Activated CD4-positive, alpha-beta T cell treated with anti-CD3 and anti-CD28 coated beads, Interleukin-2, amount 50 U/mL, for 24 hours (primary cell): Measurements from ENCODE around the gene TBC1D22A.
"Not testable (repeated sequence)": the region's sequence is repeated elsewhere in the genome, so short reads cannot be mapped to it uniquely, and the experiment has no call there.

ENCODE experiments used
- DNase-seq, 2 donors: peaks; one replicate each; pipeline ENCODE4 v3.0.0-alpha.2; 2020; ENCODE audit warnings: low read depth in 1 of 2, low spot score in 1 of 2

TBC1D22A gene

DNA sequence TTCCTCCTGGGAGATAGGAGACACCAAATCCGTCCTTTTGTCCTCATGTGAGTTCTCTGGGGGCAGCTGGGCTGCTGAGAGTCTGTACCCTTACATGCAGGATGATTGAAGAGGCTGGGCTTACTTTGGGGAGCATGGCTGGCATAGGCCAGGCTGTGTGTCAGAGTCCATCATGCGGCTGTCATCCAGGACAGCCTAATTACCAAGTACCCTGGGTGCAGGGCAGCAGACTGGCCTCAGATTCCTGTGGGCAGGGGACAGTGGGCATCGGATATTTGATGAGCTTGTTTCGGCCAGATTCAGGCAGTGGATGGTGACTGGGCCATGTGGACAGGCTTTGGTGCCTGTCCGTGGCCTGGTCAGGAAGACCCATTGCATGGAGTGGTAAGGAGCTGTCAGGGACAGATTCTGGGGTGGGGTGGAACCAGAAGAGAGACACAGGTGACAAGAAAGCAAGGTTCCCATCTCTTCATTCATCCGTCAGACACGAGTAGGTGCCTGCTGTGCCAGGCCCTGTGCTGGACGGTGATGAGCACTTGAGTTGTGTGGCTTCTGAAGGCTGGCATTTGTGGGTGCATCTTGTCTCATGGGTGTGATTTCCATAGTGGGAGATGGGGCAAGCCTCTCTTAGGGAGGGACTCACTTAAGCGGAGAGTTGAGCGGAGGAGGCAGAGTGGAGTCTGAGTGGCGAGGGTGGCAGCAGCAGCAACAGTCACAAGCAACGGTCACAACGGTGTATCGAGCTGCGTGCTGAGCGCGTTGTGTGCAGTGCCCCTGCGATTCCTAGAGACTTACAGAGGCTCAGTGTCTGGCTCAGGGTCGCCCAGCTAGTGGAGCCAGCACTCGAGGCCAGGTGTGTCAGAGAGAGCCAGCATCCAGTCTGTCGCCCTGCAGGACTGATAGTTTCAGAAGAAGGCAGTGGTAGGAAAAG lies 48.7 kb downstream of the TBC1D22A start:
- DNase-seq = no peak

DNA sequence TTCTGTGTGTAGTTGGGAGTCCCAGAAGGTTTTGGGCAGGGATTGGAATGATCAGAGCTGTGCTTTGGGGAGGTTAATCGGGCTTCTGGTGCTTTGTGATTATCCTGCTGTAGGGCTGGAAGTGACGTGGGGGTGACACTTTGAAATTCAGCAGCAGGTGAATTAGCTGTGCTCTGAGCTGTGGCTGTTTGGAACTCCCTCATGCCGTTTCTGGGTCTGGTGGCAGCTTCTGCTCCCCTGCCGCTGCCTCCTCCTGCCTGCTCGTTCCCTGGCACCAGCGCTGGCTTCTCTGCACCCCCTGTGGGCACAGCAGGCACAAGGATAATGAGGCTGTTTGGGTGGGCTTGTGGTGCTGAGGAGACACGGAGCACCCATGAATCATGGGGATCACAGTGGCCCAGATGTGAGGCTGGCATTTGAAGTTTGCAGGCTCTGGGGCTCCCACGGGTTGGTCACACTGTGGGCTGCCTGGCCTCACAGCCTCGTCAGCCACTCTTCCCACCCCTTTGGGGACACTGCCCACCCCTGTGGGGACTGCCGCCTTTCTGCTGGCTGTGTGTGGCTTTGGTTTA lies 49.7 kb downstream of the TBC1D22A start:
- no peak for DNase-seq

DNA sequence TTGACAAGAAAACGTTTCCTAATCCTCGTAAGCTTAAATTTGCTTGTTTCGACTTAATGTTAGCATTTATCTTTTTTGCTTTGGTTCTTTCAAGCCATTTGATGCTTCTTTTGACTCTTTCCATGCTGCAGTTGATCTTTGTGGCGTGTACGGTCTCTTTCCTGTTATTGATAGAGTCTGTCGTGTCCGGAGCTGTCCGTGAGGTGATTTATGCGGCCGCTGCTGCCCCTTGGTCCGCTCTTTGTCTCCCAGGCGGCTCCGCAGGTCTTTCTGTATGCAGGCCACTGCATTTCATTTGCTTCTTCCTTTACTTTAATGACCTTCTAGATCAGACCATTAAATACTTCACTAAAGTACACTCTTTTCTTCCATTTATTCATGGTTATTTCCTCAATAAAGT lies 50.3 kb downstream of the TBC1D22A start:
- DNase-seq = no peak

DNA sequence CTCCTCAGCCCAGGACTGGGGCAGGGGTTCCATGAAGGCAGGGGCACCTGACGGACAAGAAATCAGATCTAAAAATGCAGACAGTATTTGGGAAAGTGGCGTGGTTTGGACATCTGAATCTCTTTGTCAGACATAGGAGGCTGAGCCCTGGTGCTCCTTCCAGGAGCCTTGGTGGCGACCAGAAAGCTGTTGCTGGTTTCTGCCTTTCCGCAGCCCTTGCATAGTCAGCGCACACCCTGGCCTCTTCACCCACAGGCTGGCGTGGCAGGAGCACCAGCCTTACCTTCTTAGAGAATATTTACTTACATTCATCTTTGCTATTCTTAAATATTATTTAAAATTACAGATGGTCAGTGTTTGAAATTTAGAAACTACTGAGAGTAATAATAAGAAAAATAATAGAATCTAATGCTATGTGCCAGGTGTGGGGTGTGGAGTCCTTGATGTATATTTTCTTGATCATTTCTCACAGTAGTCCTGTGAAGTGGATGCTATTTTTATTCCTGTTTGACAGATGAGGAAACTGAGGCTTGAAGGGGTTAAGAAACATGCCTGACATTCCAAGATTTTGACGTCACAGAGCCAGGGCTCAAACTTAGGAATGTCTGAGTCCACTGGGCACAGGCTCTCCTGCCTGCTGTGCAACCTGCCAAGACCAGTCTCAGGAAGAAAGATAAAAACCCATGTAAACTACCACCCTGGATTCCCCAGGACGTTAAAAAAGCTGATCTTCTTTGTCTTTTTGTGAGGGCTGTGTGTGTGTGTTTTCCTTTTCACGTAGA lies 51.6 kb downstream of the TBC1D22A start:
- no peak for DNase-seq

DNA sequence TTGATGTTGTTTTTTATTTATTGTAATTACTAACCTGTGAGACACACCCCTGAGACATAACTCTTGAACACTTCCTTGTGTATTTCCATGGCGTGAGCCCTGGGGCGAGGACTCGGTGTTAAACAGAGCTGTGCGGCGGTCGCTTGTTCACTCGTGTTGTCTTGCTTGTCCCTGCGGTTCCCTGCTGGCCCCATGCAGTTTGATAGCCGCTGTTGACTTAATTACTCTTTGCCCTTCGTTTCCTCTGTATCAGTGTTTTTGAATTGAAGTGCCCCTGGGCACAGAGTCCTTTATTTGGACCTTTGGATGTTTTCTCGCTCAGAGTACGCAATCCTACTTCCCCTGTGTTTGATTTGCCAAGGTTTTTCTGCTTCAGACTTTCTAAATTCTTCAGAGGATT lies 52.7 kb downstream of the TBC1D22A start:
- DNase-seq = no peak

DNA sequence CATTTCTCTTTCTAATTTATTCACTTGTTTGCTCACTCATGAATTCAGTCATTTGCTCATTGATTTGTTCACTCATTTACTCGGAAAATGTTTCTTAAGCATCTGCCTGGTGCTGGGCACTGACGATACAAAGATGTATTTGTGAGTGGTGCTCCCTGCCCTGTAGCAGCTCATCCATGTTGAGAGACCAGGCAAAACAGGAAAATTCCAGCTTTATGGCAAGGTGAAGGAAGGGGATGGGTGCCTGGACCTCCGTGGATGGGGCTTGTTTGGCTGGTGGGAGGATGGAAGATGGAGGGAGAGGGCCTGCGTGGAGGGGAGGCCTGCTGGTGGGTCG lies 53.1 kb downstream of the TBC1D22A start:
- DNase-seq = no peak

DNA sequence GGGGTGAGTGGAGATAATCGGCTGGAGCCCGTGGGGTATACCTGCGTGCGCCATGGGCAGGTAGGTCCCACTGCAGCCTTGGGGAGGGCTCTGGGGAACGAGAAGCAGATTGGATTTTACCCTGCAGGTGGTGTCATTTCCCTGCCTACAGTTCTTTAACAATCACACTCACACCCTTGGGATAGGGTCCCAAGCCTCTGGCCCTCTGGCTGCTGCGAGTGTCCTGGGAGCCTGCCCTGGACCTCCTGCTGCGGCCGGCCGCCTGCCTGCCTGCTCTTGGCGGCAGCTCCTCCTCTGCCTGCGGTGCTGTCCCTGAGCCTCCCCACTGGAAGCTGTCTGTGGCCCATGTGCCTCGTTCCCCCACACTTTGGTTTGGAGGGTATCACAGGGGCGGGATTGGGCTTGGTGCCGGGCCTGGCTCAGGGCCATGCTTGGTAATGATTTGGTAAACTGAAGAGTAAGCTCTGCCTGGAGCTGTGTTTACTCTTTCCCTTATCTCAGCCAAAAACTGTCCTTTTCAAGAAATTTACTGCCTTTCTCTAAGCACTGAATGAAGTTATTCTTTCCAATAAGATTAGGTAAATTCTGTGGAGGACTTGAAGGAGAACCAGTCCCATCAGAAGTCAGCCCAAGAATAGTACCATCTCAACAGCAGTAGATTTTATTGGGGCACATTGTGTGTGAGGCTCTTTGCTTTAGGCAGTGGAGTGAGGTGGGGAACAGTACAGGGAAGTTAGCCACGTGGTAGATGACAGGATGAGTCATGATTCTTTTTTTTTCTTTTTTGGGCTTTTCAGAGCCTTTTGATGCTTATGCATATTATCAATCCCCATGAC lies 53.7 kb downstream of the TBC1D22A start:
- no peak for DNase-seq

DNA sequence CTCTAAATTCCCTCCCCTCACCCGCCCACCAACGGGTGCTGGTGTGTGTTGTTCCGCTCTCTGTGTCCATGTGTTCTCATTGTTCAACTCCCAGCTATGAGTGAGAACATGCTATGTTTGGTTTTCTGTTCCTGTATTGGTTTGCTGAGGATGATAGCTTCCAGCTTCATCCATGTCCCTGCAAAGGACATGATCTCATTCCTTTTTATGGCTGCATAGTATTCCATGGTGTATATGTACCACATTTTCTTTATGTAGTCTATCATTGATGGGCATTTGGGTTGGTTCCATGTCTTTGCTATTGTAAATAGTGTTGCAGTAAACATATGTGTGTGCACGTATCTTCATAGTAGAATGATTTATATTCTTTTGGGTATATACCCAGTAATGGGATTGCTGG lies 54.9 kb downstream of the TBC1D22A start:
- not testable (repeated sequence) for DNase-seq

DNA sequence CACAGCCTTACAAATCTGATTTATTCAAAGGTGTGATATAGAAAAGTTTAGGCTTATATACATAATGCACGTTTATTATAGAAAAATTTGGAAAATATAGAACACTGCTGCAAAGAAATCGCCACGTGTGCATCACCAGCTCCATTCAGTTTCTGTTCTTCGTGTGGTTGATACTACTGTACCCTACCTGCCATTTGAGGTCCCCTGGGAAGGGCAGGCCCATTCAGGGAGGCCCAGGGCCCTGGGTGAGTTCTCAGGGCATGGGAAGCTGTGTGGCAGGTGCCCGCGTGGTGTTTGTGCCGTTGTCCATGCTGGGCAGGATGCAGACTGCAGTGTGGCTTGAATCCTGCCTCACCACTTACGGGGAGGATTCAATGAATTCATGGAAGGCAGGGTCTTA lies 60.8 kb downstream of the TBC1D22A start:
- DNase-seq = no peak

DNA sequence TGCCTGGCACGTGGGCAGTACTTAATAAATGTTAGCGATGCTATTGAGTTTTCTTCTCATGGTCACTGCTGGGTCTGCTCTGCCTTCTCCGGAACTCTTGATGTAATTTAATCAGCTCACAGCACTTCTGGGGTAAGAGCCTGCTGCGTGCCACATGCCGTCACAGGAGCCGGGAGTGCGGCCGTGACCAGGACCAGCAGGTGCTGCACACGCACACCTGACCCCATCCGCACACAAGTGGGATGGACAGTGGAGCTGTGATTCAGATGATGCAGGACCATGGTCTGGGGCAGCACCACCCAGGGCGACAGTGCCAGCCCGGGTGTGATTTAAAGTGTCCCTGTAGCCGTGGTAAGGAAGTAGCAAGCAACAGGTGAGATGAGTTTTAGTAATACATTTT lies 61.2 kb downstream of the TBC1D22A start:
- no peak for DNase-seq

DNA sequence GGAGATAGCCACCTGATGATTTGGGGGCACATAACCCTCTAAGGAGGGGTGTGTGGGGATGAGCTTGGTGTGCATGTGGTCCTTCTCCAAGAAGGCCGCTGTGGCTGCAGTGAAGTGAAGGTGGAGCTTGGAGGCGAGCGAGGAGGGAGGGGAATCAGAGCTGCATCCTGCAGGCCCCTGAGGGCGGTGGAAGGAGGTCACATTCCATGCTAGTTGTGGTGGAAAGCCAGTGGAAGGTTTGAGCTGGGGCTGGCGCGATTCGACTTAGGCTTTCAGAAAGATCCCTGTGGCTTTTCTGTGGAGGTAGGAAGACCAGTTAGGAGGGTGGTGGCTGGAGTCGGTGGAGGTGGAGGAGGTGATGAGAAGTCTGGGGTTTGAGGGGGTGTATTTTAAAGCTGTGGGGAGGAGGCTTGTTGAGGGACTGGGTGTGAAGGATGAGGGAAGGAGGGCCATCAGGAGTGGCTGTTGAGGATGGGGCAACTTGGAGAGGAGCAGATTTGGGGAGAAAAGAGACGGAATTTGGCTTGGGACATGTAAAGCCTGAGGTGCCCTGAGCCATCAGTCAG lies 62.0 kb downstream of the TBC1D22A start:
- no peak for DNase-seq

DNA sequence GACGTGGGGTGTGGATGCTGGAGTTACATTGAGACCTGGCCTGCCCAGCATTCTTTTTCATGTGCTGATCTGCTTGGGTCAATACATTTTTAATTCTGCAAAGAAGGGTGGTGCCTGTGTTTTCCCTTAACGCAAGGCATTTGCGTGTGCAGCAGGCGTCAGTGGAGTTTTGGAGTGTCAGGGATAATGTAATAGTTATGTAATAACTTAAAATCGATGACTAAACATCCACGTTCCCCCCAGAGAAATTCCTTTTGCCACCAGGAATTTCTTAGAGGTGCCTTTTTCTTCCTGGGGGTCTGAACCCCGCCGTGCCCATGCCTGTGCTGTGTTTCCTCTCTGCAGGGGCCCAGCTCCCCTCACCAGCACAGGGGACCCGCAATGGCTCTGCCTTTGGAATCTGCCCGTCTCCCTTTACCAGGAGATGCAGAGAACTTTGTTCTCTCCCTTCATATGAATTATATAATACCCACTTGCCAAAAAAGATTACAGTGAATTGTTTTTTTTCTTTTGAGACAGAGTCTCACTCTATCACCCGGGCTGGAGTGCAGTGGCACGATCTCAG lies 62.6 kb downstream of the TBC1D22A start:
- DNase-seq = no peak

DNA sequence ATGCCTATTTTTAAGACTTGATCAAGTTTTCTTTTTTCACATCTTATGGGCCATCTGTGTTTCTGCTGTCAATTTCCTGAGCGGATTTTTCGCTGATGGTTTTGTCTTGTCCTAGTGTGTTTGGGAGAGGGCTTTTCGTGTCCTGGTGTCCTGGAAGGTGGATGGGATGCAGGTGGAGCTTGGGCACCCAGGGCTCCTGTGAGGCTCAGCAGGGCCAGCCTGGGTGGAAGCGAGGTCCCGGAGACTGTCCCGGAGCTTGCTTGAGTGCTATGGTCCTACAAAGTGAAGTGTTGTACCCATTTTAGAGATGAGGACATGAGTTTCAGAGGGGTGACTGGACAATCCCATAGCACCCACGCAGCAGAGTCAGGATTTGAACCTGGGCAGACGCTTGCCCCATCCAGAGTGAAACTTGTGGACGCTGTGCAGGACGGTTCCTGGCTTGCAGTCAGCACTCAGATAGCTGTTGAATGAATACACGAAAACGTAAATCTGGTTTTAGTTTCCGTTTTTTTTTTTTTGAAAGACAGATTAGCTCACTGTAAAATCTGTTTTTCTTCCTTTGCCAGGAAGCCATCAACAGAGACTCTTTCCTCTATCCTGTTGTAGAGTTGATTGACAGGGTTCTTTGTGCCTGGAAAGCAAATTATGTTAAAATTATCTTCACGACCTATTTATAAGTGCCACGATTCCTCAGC lies 64.1 kb downstream of the TBC1D22A start:
- DNase-seq = no peak

DNA sequence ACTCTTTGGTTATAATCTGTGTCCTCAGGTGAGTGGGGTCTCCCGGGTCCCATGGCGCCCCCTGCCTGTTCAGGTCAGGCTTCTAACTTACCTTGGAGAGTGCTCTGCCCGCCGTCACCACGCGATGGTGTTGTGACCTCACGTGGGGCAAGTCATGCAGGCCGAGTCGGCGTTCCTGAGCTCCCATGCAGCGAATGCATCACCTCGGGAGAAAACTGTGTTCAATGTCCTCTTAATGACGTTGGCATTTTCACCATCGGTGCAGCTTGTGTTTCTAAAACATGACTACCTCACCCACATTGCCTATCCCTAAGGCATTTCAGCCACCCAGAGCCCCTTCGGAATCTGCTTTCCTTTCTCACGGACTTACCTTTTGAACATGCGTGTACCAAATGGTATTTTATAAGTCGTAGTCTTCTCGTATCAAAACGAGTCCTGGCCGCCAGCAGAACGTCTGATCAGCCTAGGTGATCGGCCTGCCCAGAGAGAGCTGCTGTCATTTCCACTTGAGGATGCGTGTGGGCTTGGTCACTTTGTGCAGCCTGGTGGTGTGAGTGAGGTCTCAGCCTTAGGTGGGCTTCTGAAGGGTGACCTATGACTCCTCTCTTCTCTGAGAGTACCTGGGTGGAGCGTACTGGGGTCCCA lies 64.8 kb downstream of the TBC1D22A start:
- no peak for DNase-seq

DNA sequence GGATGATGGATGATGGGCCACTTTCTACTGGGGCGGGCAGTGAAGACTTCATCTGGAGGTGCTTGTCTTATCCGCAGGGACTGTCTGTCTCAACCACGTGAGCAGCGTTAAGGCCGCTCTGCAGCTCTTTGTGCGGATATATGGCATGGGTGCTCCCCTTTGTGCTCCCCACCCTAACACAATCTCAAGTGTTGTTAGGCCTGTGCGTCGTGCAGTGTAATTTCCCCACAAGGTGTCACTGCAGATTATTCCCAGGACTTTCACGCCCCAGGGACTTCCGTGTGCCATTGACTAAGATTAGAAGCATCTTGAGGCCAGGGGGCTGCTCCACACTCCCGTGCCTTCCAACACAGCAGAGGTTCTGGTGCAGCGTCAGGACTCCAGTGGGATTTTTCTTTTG lies 65.3 kb downstream of the TBC1D22A start:
- no peak for DNase-seq

DNA sequence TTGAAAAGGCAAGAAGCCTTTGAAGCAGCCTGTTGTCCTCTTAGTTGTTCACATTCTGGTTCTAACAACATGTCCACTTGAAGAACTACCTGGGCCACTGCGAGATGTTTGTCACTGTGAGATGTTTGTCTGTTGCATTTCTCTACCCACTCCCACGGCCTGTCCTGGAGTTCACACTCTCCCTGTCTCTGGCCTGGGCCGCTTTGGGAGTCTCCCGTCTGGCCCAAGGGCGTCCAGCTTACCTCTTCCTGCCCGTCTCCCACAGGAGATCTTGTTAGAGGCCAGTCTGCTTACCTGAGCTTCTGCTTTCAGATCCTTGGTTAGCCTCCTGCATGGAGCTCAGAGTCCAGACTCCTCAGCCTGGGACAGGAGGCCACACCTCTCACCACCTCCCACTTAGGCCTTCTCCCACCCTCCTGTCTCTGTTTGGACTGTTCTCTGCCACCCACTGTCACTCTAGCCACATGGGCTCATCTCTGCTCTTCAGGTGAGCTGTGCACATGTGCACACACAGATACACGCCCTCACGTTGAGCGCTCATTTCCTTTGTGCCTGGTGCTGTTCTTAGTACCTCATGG lies 66.0 kb downstream of the TBC1D22A start:
- DNase-seq = no peak

DNA sequence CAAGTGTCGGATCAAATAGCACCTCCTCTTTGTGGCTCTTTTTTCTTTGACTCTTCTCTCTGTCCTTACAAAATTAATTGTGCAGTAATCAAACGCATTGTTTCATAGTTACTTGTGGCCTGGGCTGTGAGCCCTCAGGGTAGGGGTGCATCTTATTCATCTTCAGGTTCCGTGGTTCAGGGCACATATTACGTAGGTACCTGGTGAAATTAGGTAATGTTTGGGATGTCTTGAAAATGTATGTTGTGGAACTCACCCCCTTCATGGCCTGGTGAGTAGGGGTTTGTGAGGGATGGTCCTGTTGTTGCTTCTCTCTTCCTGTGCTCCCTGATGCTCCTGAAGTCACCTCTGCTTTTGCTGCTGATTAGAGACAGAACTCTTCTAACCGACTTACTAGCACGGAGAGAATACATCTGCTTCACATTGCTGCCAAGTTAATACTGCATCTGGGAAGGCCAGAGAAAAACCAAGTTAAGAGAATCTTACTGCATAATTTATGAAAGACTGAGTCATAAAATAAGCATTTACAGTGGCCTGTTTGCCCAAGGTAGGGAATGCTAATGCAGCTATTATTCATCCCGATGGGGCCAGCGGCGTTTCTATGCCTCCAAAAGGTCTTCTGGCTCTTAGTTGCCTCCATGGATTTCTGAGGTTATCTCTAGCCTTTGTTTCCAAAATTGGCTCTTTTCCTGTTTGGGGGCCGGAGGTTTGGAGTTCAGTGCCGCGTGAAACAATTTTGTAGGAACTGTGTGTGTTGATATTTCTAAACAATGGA lies 66.9 kb downstream of the TBC1D22A start:
- no peak for DNase-seq

DNA sequence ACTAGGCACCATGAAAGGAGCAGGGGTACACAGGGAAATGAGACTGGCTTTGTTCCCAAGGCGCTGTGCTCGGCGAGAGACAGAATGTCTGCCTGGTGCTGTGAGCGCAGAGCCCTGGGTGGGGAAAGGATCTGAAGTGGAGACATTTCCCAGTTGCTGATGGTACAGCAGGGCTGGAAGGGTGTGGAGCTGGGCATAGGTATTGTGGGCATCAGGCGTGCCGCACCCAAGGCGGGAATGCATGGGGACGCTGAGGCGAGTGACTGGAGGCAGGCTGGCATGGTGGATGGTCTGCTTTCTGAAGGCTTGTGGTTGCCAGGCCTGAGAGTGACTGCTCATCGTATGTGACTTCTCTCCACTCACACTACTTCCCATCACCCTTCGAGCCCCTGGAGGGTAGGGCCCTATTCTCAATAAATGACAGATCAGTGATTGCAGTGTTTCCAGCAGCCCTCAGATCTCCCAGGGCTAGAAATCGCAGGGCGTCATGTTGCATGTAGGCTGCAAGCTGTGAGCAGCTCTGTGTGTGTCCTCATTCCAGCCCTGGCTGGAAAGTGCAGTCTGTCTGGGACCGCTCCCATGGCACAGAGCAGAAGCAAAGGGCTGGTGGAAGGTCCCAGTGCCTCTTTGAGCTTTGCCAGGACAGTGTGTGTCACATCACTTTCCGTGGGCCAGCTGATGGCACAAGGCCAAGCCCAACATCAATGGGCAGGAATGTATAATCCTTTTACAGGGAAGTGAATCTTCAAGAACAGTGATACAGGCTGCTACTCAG lies 67.7 kb downstream of the TBC1D22A start:
- DNase-seq = no peak
